ELR (cell line): ENCODE data around the gene TNFAIP8L3.

Experiments used
- DNase-seq: peaks from one replicate; pipeline ENCODE4 v3.0.0-alpha.2; 2015; ENCODE audit warnings: low read depth

The TNFAIP8L3 gene

DNA sequence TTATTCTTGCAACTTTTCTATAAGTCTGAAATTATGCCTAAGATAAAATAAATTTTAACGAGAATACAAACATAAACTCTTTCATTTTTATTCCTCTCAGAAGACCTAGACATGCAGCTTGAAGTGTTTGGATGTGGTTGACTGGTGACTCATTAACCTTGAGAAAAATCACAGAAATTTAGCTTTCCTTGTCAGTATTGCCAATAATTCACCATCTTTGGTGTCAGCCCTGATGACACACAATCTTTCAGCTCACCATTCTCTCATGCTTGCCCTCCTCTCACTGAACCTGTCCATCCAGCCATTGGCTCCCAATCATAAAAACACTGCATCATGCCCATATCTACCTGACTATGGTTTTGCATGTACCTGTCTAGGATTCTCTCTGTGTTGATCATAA is 22.6 kb upstream of the TNFAIP8L3 start:
- peak; percentile 35 for DNase-seq

DNA sequence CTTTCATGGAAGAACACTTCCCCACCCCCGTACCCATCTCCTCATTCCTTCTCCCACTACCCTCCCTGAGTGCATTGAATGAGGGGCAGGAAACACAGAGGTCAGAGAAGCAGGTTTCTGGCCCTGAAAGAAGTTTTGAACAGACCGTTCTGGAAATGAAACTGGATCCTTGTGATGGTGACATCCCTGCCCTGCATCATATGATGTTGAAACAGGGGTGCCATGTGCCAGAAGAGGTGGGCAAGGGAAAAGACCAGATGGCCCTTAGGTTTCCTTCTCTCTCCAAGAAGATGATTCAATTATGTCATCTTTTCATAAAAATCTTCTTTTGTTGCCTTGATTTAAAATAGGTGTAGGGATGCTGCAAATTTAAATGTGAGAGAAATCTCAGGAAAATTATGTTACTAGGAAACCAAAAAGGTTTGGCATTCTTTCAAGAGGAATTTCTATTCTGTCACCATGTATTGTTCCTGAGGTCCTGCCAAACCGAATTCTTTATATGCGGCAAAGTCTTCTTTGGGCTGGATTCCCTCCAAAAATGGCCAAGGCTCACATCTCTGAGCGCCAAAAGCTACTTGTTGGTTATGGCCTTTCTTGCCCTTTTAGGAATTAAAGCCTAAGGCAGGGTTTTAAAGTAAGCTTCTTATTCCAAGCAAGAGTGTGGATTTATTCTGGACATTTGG is 19.9 kb upstream of the TNFAIP8L3 start:
- no peak for DNase-seq

DNA sequence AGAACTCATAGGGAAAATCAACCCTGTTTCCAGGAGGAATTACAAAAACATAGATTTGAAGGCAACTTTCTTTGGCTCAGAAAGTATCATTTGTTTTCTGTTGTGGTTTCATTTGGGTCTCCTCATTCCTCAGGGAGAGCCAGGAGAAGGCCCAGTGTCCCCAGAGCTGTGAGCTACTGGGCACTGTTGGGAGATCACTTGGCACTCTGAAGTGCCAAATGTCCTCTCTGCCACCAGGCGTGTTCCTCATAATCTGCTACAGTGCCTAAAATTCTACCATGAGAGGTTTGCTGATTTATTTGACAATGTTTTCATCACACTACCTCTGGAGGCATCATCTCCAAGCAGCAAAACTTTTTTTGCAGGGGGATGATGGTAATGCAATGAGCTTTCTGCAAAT is 17.4 kb upstream of the TNFAIP8L3 start:
- DNase-seq = no peak

DNA sequence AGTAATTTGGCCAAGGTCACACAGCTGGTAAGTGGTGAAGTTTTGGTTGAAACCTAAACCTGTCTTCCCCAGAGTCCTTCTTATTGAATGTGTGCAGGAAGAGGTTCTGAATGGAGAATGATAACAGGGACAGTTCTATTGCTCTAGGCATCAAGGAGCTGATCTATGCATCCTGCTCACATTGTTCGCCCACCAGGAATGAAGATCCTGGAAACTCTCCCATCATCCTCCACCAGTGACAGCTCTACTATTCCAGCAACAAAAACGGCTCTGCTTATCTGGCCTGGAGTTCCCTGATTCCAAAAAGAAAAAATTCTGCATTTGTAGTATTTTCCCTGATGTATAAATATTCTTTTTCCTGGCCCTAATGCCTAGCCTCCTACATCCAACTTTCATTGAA is 16.4 kb upstream of the TNFAIP8L3 start:
- DNase-seq = no peak

DNA sequence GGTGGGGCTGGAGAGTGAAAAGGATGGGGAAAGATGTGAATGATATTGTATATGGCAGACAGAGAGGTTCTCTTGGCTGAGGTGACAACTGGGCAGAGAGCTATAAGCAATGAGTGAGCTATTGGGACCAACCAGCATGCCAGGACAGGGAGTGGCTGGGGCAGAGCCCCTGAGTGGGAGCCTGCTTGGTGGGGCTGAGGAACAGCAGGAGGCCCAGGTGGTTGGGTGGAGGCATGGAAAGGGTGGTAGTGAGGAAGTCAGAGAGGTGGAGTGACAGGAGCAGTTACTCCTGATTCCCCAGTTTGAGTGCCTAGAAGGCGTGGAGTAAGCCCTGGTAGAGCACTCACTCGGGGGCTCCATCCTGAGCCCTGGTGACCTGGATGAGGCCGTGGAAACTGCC is 15.5 kb upstream of the TNFAIP8L3 start:
- no peak for DNase-seq

DNA sequence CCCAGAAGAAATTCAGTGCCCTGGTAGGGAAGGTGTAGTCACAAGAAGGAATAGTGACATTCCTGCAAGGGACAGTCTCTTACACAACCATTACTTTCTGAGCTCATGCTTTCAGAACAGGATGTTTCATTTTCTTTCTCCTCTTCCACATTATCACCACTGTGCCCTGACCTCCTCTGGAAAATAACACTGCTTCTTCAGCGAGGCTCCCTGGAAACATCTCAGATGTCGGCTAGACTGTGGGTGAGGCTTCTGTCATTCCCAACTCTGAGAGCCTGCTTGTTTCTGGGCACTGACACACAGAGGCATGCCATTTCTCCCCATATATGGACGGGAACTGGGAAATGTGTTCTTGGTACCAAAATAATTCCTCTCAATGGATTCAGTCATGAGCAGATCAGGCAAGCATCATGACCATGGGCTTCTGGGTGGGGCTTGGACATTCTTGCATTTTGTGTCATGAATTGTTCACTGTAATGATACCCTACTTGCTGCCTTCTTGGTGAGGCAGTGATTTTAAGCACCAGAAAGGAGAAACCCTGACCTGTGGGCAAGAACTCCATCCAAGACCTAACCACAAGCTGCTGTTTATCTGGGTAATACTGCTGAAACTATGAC is 14.3 kb upstream of the TNFAIP8L3 start:
- peak; percentile 57 for DNase-seq

DNA sequence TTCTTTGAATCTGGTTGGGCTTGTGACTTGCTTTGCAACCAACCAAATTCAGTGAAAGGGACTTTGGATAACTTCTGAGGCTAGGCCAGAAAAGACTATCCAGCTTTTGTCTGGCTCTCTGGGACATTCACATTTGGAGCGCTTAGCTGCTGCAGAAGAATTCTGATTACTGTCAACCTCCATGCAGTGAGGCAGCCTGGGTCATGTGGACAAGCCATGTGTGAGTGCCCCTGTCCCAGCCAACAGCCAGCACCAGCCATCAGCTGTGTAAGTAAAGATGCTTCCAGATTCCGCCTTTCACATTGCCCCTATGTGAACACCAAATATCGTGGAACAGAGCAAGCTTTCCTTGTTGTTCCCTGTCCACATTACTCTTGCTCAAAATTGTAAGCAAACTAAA is 12.9 kb upstream of the TNFAIP8L3 start:
- DNase-seq = no peak

DNA sequence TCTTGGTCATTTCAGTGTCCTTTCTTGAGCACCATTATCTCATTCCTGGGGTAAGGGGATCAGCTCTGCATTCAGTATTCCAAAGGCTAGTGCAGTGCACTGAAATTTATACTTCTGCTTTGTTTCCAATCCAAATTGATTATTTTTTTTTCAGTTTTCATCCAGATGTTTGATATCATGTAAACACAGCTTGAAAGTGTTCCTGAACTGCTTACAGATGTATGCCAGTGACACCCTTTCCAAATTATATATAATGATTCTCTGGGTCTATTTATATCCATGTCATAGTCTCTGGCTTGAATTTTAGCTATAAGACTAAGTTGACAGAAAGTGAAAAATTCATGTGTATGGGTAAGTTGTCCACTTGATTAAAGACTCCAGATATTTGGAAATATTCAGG is 11.8 kb upstream of the TNFAIP8L3 start:
- no peak for DNase-seq

DNA sequence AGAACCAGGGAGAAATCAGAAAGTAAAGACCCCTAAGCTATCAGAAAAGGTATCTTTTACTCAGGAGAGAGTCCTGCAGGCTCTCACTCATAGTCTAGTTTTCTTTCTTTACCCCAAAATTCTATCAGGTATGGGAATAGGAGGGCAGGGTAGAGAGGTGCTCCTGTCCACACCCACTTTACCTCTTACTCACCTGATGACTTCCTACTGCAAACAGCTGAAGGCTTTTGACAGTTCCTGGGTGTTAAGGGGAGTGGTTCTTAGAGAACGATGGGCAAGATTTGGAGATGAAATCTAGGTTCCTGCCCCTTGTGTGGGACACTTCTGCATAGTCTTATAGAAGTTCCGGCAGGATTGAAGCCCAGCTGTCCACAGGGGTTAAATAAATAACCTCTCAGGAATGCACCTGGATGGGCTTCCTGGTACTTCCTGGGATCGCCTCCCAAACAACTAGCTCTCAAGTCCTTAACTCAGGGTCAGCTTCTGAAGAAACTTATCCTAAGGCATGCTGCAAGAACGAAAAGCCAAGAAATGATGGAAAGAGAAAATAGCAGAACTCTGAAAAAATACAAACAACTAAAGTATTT is 10.8 kb upstream of the TNFAIP8L3 start:
- DNase-seq = no peak

DNA sequence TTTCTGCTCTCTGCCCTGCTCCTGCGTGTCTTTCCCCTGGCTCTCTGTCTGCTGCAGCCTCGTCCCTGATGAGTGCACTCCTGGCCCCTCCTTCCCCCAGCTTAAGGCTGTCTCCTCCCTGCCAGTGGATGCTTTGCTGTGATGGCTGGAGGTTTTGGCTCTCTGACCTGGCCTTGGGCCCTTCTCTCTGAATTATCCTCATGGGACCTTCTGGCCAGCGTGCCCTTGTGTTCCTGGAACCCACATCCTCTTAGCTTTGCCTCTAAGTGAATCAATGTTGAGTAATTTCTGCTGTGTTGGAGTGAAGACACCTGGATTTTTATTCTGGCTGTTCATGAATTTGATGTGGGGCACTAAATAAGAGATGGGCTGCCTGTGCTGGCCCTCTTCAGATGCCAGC is 9.8 kb upstream of the TNFAIP8L3 start:
- no peak for DNase-seq

DNA sequence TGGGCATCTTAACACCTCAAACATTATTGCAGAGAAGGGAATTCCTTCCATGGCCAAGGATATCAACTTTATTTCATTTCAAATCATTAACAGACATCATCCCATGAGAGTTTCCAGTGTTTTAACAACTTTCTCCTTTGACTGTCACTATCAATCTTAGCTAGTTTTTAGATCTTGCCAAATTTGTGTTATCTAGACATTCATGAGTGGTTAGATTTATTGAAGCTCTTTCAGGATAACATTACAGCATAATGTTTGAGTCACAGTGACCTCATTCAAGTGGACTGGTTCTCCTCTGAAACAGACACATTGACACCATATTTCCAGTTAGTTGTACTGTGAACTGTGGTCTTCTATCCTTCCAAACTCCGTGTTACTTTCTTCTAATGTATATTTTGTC is 8.6 kb upstream of the TNFAIP8L3 start:
- DNase-seq = peak; percentile 46

DNA sequence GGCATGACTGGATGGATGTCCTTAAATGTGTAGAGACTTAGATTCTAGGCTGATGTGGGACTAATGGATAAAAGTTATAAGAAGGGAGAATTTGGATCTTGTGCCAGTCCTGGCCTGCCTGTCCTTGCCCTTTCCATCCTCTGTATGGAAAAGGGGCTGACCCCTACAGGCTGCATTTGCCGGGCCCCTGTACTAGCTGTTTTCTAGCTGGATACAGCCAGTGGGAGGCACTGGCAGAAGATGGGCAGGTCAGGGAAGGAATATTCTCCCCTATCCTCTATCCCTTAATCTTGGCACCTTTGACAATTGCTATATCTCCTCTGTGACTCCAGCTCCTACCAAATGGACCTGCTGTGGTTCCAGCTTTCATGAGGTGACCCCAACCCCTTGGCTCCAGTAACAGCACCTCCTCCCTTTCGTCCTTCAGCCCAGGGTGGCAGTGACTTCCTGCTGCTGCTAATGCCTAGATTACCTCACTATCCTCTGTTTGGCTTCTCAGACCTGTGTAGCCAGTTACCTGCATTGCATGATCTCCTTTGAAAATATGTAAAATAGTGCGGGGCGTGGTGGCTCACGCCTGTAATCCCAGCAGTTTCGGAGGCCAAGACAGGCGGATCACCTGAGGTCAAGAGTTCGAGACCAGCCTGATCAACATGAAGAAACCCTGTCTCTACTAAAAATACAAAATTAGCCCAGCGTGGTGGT is 6.2 kb upstream of the TNFAIP8L3 start:
- no peak for DNase-seq

DNA sequence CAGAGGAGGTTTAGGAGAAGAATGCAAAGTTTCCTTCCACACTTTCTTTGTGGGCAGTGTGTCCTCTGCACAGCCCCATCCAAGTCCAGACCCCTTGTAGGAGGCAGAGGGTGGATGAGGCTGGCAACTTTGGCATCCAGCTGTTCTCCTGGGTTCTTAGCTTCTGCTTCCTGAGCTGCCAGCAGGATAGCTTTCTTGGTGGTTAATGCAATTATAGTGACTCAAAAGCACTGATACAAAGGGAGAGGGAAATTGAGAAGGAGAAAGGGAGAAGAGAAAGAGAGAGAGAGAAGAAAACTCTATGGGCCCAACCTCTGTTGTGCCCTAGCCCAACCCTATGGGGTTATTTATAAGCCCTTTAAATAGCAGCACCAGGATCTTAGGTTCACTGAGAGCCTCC is 4.5 kb upstream of the TNFAIP8L3 start:
- DNase-seq = no peak

DNA sequence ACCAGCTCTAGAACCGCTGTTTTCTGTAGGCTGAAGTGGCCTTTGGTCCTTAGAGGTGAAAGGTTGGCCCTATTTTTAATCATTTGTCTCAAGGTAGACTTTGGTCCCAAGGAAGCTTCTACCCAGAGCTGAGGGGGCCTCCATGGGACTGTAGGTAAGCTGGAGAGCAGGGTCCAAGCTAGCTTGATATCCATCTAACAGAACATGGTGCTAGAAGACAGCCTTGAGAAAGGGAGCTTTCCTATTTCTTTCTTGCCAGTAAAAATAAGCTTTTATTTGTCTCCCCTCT is 3.6 kb upstream of the TNFAIP8L3 start:
- no peak for DNase-seq

DNA sequence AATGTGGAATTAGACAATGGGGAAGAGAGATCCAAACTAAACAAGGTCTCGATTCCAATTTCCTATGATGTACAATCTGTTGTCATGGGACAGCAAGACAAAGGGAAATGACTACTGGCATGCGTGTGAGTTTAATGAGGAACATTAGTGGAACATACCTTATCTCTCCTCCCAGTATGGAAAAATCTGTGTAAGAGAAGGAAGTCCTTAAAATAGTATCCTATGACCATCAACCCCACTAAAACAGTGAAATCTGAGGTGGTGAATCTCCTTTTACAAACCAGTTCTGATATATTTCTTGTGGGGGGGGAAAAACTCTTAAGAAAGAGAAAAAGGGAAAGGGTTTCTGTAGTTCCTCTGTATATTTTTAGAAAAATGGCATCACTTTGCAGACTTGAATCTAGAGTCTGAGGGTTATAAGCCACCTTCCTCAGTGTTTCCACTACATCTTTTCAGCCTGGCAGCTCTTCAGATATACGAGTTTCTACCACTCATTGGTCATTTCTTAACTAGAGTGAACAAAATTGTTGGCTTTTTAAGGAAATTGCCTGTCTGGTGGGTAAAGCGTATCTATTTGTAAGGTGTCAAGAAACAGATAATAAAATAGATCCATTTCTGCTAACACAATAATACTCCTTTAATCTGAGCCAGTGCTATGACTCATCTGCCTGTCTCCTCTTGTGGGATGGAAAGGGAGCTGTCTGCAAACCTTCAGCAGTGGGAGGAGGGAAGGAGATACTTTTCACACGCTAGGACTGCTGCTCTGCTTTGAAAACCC is 3.0 kb upstream of the TNFAIP8L3 start:
- DNase-seq = peak; percentile 62

DNA sequence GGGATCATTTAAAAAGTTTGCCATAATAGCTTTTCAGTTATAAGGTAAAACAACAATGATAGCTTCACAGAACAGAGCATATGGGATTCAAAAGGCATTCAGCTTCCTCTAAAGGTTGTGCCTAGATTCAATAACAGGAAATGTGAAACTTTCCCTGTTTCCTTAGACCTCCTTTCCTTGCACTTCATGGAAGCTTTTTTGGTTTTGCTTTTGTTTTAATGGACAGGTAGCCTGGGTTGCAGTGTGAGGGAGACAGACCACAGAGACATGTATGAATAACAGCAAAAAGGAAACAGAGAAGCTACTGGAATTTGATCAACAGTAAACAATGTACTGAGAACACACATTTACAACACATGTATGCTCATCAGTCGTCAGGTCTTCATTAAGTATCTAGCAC is 2.3 kb upstream of the TNFAIP8L3 start:
- DNase-seq = no peak

DNA sequence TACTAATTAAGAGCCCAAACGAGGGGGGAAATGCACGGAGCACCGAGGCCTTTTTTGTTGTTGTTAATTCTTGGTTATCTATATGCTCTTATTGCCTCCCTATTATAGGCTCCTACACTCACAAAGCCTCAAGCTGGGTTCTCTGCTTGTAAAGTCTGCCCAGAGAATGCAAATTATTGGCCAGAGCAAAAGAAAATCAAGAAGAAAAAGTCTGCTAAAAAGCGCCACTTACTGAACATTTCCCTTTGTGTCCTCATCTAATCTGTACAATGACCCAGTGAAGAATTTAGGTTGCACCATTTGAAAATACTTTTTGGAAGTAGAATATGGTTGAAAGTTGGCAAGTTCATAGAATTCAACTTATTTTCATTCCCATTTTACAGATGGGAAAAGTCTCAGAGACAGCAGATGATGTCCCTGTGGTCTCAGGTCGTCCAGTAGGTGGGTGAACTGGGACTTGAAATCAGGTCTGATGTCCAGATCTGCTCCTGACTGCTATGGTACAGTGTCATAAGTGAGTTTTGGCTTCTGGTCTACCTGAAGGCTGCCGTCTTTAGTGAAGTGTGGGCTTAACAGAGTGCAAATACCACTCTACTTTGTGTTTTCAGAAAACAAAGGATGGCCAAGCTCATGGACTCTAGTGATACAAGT is 1.1 kb upstream of the TNFAIP8L3 start:
- DNase-seq = no peak

DNA sequence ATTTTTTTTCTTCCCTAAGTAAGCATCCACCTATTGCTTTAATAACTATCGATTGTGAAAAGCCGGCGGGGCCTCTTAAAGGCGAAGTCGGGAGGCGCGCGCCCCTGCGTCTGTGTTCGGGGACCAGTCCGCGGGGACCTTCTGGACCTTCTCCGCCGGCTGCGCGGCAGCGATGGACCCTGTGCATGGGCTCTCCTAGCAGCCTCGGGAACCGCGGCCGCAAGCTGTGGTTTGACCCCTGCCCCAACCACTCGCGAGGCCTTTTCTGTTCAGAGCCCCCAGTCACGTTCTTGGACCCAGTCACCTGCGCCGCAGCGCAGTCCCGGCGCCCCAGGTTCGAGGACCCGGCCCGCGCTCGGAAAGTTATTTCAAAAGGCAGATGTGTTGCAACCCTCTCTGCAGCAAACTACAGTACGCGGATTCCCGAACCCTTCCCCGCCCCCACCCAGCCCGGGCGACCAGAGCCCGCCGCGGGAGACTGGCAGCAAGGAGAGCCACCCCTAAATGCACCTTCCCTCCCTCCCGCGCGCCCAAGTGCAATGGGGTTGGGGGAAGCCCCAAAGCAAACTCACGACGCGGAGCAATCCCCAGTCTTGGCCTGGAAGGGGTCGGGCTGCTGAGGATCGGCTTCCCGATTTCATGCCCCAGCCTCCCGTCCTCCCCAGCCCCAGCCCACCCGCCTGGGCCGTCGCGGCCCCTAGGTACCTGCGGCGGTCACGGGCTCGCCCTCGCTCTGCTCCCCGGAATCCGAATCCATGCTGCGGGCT is 684 bp downstream of the TNFAIP8L3 start:
- DNase-seq = peak; percentile 12

DNA sequence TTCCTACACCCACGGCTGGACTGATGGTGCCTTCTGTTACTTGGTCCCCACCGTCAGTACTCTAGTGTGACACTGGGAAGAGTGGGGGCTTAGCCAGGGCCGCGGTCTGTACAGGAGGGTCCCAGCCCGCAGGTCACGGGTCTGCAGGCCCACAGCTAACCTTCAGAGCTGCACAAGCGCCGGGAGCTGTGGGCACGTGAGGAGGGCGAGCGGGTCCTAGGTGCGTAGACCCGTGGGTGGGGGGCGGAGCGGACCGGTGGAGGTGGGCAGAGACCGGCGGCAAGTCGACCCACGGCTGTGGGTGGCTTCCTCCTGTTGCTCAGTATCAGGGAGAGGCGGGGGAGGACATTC is 1.2 kb downstream of the TNFAIP8L3 start:
- DNase-seq = no peak

DNA sequence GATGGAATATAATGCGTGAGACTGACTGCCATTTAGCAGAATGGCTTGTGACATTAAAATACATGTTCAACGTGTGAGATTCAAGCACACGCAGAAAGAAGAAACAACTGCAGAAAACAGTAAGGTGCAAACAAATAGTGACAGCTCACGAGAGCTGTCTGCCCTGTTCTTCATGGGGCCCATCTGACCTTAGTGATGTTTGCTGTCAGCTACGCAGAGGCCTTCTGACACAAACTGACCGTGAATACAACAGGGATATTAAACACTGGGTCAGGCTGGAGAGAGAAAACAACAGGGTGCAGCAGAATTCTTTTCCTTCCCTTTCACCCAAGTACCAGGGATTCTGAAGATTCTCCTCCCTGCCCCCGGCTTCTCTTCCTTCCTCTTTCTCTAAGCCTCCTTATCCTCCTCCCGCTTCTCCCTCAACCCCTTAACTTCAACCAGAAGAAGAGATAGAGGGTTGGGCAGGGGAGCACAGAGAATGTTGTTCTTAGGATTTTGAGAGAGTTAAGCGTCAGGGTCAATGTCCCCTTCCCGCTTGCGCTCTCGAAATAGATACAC is 2.1 kb downstream of the TNFAIP8L3 start:
- DNase-seq = no peak

DNA sequence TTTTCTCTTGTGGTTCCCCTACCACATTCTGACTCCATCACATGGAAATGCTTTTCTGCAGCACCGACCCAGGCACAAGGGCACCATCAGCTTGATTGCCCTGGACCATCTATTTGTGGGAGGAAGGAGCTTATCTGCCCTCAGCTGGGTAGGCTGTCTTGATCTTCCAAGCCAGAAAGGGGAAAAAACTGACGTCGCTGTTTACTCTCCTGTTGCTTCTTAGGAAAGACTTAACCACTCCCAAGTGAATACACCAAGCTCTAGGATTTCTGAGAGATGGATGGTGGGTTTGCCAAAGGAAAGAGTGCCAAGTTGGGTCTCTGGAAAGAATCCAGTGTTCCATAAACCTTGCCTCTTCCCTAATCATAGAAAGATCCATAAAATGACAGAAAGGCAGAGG is 4.0 kb downstream of the TNFAIP8L3 start:
- no peak for DNase-seq
